Subcutaneous preadipocyte (primary cell): Measurements from ENCODE around the gene CHRM2. TPM values are rescaled to one million over a fixed set of nuclear protein-coding genes. Genes with fewer than 3 reads are reported as not detected.

ENCODE experiments used
- small RNA-seq: library from RNA; depleted of rRNA; stranded (forward); fragments of <200 nt; gene quantifications from one replicate; pipeline ENCODE3, GENCODE V24; 2012
- total RNA-seq: library from RNA; depleted of rRNA; stranded (reverse); fragments of >200 nt; gene quantifications from 2 replicates; pipeline ENCODE4 v1.2.3, GENCODE V29; 2012

CHRM2 gene
- total RNA-seq, result under 0.01 TPM in 1 of 2 replicates, not detected in the other

GRCh38 chr7:136868496-136869000 lies at the start of gene CHRM2:
TSS of gene CHRM2 (plus strand) at chr7:136868652. CDS start at chr7:137014866, 146,214 bp downstream.

Small RNA genes lying within 50 kb of the gene (small RNA-seq; reads per million reads assigned to genes)
- not detected for gene KRT8P51
- gene MIR490, result not detected
